T-helper 17 cell (primary cell): Measurements from ENCODE around the gene AFF3. TPM values are rescaled to one million over a fixed set of nuclear protein-coding genes. Genes with fewer than 3 reads are reported as not detected.

Source experiments
- ATAC-seq: fragments of 150-1000 bp; cut with Tn5 transposase; 2 replicates; pipeline ENCODE4 v1.10.0; 2021; ENCODE audit warnings: mild to moderate bottlenecking, moderate library complexity
- DNase-seq, 3 donors: peaks; one replicate each; pipeline versions ENCODE4 v3.0.0 to v3.0.0-alpha.2; 2020 to 2021
- H3K9me3 ChIP-seq: one replicate; pipeline ENCODE4 v1.7.0; 2013; ENCODE audit warnings: low read length, mild to moderate bottlenecking; ENCODE audit not compliant: control insufficient read depth, poor library complexity, severe bottlenecking
- H3K27ac Mint-ChIP-seq: one replicate; pipeline ENCODE4 v1.8.0; 2022; ENCODE audit warnings: mild to moderate bottlenecking, moderate library complexity, mixed read lengths
- H3K27me3 Mint-ChIP-seq: one replicate; pipeline ENCODE4 v1.8.0; 2022; ENCODE audit warnings: mixed read lengths
- H3K36me3 Mint-ChIP-seq: one replicate; pipeline ENCODE4 v1.8.0; 2022; ENCODE audit warnings: low read depth, mixed read lengths
- H3K4me1 Mint-ChIP-seq: one replicate; pipeline ENCODE4 v1.8.0; 2022; ENCODE audit warnings: mild to moderate bottlenecking, mixed read lengths
- H3K4me3 Mint-ChIP-seq: one replicate; pipeline ENCODE4 v1.8.0; 2022; ENCODE audit warnings: mild to moderate bottlenecking, moderate library complexity, mixed read lengths
- total RNA-seq, 4 donors: library from RNA in 2 of 4; stranded (reverse) in 2 of 4; gene quantifications; one replicate each; pipeline ENCODE4 v1.2.3 and lab custom pipeline; 2022 to 2026

Gene AFF3
- total RNA-seq, 2 donors from 2014 or later = 6.5 to 14.4 TPM

DNA sequence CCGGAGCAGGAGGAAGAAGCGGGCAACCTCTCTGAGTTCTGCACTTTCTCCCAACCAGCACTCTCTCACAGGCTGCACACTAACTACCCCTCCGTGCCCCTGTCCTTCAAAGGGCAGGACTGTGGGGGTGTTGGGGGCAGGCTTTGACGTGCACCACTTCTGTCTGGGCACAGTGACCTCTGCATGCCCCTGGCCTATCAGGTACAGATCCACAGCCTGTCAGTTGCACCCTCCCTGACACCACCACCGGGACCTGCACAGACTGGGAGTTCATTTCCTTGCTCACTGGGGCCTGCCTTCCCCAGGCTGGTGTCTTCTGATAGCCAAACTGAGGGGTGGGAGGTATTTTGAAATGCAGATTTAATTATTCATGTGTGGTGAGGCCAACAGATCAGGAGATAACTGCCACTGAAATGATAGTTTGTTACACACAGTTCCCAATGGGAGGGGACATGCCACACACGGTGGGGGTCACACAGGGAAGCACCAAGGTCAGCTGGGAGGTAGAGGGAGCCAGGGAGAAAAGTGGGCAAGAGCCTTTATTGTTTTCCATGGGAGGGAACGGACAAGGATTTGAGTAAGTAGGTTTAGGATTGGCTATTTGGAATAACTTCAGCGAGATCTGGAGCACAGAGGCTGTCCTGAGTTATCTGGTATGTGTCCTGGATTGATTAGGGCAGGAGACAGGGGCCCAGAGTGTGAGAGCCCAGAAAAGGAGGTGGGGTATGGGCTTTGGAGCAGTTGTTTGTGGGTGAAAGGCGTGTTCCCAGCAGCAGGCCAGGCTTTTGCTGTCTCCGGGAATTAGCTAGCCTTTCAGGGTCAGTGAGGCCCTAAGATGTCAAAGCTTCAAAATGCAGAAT, 251.6 kb downstream of the AFF3 start:
- no peaks in the 10 kb centered on the region for H3K36me3 Mint-ChIP-seq
- H3K27ac Mint-ChIP-seq = no peak overlapping the region
- H3K9me3 ChIP-seq = no peaks in the 10 kb centered on the region
- H3K4me3 Mint-ChIP-seq = no peak overlapping the region
- no peak for ATAC-seq
- no peaks in the 10 kb centered on the region for H3K4me1 Mint-ChIP-seq
- DNase-seq = no peak
- no peaks in the 10 kb centered on the region for H3K27me3 Mint-ChIP-seq

DNA sequence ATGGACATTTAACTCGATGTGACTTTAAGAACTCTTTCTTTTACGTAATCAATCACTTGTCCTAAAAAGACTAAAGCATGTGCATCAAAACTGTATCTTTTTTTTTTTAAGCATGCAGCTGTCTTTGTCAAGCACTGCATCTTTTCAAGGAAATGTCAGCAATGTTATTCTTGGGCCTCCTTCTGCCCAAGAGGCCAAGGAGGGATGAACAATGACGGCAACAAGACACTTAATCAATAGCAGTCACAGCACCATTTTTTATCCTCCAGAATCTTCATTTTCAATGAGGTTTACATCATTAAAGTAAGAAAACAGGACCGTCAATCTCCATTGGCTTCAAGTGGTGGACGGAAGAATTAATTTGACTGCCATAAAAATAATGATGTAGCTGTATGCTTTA, 253.8 kb downstream of the AFF3 start:
- no peak for DNase-seq
- H3K9me3 ChIP-seq = no peaks in the 10 kb centered on the region
- H3K27me3 Mint-ChIP-seq = peaks cover under 1% of the 10 kb centered on the region
- H3K4me1 Mint-ChIP-seq = no peaks in the 10 kb centered on the region
- no peak overlapping the region for H3K27ac Mint-ChIP-seq
- ATAC-seq = no peak
- H3K36me3 Mint-ChIP-seq = no peaks in the 10 kb centered on the region
- no peak overlapping the region for H3K4me3 Mint-ChIP-seq

DNA sequence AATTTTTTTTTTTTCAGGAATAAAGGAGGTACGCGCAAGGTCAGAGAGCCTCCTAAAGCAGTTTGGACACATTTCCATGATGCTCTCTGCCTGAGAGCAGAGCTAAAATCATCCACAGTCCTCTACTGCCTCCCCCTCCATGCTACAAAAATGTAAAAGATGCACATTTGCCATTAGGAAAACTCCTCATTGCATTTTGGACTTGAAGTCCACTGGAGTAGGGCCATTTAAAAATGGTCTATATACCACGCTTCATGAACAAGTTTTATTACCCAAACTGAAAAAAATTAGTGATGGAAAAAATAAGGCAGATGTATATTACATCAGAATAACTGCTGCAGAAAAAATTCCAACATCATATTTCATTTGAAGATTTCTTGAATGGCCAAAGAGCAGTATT, 256.0 kb downstream of the AFF3 start:
- no peaks in the 10 kb centered on the region for H3K4me1 Mint-ChIP-seq
- no peak overlapping the region for H3K27ac Mint-ChIP-seq
- no peaks in the 10 kb centered on the region for H3K9me3 ChIP-seq
- no peak for DNase-seq
- no peak overlapping the region for H3K4me3 Mint-ChIP-seq
- no peak for ATAC-seq
- H3K27me3 Mint-ChIP-seq = peaks cover 4% of the 10 kb centered on the region
- no peaks in the 10 kb centered on the region for H3K36me3 Mint-ChIP-seq

DNA sequence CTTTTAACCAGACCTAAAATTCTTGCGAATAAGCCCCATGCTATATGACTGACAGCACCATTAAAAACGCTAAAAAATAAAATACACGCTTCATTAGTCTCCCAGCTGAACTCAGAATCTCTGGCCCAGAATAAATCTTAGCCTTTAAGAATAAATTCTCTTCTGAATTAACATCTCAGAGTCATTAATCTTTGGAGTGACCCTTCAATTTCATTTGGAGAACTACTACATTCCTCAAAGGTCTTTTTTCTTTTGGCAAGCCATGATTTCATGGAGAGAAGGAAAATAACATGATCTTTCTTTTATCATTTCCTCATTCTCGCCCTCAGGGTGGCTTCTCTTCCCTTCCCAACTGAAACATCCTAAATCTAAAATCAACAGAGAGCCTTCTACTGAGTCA, 259.0 kb downstream of the AFF3 start:
- no peak for DNase-seq
- no peak overlapping the region for H3K27ac Mint-ChIP-seq
- H3K4me3 Mint-ChIP-seq = no peak overlapping the region

DNA sequence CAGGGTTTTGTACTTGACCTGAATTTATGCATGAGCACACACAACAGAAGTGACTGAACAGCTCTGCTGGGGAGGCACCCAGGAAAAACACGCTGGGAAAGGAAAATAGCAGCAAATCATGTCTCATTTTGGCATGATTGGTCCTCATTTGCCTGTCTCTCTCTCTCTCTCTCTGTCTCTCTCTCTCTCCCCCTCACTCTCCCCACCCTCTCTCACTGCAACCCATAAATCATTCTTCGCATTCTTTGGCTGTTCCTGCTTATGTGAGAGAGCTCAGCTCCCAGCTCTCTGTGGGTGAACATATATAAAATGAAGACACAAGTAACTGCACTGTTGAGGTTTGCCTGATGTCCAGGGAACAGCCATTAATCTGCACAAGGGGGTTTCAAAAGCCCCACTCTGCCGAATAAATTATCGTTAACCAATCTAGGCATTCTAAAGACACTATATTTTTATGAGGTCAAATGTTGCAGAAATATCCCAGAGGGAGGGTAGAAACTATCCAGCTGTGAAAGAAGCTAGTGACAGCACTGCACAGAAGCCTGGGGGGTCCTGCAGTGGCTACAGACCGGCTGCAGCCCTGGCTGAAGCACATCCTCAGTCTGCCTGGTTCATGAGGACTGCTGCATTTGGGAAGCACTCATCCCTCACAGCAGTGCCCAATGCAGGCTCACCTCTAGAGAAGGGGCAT, 260.3 kb downstream of the AFF3 start:
- no peaks in the 10 kb centered on the region for H3K4me1 Mint-ChIP-seq
- no peaks in the 10 kb centered on the region for H3K36me3 Mint-ChIP-seq
- no peaks in the 10 kb centered on the region for H3K9me3 ChIP-seq
- DNase-seq (no peak), ATAC-seq (no peak)
- peaks cover 10% of the 10 kb centered on the region for H3K27me3 Mint-ChIP-seq
- H3K4me3 Mint-ChIP-seq = no peak overlapping the region
- H3K27ac Mint-ChIP-seq = no peak overlapping the region

More for the DNA sequence above, 259.0 kb downstream of the AFF3 start:
- no peak for ATAC-seq
- Mint-ChIP-seq H3K36me3 (no peaks in the 10 kb centered on the region), H3K27me3 (peaks cover 10% of the 10 kb centered on the region), H3K4me1 (no peaks in the 10 kb centered on the region)
- H3K9me3 ChIP-seq = no peaks in the 10 kb centered on the region

DNA sequence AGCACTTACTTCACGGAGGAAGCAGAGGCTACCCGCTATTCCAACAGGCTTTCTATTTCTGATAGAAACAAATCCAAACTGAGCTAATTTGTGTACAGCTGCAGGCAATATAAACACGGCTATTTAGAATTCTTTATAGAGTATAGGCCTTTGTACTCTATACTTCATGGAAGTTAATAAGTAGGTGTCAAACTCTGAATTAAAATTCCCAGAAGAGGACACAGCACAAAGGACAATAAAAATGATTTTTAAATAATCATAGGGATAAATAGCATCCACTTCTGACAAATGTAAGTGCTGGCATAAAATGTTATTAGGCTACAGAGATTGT, 261.5 kb downstream of the AFF3 start:
- DNase-seq = no peak
- Mint-ChIP-seq H3K4me3 (no peak overlapping the region), H3K27me3 (peaks cover 10% of the 10 kb centered on the region), H3K36me3 (no peaks in the 10 kb centered on the region), H3K4me1 (no peaks in the 10 kb centered on the region), H3K27ac (no peak overlapping the region)
- no peaks in the 10 kb centered on the region for H3K9me3 ChIP-seq
- ATAC-seq = no peak

DNA sequence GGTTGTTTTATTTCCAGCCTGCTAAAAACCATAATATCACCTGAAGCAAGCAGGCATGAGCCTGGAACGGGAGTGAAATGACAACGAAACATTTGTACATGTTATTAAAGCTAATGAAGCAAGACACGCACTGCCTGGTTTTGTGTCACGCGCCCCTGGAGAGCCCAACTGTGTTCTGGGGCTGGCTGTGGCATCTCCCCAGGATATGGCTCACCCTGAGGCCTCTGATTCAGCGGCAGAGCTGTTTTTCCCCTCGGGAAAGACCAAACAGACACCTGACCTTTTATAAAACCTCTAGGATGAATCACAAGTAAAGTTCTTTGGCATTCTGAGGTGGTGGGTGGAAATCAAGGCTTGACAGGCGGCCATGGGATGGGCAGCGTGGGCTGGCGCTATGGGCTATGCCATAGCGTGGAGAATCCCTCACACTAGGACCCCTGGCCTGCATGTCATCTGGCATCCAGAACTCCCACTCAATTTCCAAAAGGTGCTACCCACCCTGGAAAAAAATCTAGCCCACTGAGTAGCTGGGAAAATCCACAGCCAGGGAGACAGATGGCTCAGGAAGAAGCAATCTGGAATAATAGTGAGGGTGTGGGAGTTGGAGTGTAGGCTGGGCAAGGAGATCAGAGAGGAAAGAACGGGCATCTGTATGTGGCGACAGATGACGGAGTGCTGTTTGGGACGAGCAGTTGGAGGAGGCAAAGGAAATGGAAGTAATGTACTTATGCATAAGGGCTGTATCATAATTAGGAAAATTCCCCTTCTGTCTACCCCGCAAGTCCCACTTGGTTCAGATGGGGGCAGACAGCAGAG, 262.0 kb downstream of the AFF3 start:
- ATAC-seq = no peak
- Mint-ChIP-seq H3K36me3 (no peaks in the 10 kb centered on the region), H3K27ac (no peak overlapping the region), H3K4me3 (no peak overlapping the region), H3K27me3 (peaks cover 10% of the 10 kb centered on the region), H3K4me1 (no peaks in the 10 kb centered on the region)
- DNase-seq = no peak
- no peaks in the 10 kb centered on the region for H3K9me3 ChIP-seq

DNA sequence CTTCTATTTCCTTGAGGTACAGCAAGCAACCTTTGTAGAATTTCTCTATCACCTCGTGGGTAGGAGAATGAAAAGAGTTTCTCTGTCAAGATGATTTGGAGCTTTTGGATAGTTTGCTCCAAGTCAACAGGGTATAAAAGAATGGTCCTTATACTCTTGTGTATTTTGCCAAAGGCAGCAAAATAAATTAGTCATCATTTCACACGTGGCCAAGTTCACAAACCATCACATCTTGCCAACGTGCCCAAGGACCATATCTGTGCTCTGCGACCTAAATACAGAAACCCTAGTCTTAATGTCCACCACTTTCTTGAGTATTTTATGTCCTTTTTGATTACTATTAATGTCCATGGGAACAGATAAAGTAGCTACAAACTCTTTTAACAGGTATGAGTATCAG, 262.9 kb downstream of the AFF3 start:
- no peak for DNase-seq
- no peak for ATAC-seq
- no peaks in the 10 kb centered on the region for H3K9me3 ChIP-seq
- Mint-ChIP-seq H3K27me3 (peaks cover 10% of the 10 kb centered on the region), H3K4me1 (no peaks in the 10 kb centered on the region), H3K27ac (no peak overlapping the region), H3K36me3 (no peaks in the 10 kb centered on the region), H3K4me3 (no peak overlapping the region)

DNA sequence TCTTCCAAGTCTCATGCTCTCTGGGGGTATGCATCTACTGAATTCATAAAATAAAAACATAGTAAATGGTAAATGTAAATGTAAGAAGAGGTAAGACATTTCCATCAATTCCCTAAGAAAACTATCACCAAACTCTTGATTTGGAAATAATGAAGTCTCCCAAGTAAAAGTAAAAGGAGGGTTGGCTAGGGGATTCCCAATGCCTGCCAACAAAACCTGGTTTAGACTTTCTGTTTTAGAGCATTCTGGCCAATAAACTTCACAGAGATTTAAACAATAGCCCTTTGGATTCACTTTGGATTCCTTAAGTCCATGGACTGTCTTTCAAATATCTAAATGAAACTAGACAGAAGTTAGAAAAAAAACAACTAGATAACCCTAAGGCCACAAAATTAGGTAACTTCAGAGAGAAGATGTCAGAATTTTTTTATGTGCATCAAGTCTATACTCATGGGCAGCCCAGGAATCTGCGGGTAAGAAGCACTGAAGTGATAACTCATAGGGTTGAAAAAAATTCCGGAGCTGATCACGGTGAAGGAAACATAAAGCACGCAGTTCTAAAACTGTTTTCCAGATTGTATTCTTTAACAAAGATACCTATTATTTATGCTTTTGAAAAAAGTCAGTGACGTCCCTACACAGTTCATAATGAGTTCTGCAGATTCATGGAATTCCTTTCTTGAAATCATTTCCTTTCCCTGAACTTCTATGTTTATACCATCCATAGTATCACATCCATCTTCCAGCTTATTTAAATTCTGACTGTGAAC, 263.6 kb downstream of the AFF3 start:
- H3K9me3 ChIP-seq = no peaks in the 10 kb centered on the region
- peaks cover 10% of the 10 kb centered on the region for H3K27me3 Mint-ChIP-seq

DNA sequence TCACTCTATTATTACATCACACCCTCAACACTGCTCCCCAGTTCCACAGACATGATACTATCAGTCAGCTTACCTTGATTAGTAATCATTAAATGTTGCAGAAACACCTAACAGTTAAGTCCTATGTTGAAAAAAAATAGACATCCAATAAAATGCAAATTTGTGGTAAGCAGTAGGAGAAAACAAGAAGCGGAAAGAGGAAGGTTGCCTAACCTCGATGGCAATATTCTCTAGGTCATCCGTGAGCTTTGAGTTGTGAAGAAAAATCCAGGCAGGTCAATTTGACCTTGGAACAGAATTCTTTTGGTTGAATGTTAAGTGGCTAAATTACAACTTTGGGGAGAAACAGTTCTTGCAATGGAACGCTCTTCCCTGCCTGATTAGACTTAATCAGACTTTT, 264.4 kb downstream of the AFF3 start:
- Mint-ChIP-seq H3K4me1 (no peaks in the 10 kb centered on the region), H3K36me3 (no peaks in the 10 kb centered on the region), H3K27ac (no peak overlapping the region), H3K27me3 (peaks cover 5% of the 10 kb centered on the region), H3K4me3 (no peak overlapping the region)
- ATAC-seq (no peak), DNase-seq (no peak)
- H3K9me3 ChIP-seq = no peaks in the 10 kb centered on the region

More for the DNA sequence above, 263.6 kb downstream of the AFF3 start:
- Mint-ChIP-seq H3K36me3 (no peaks in the 10 kb centered on the region), H3K27ac (no peak overlapping the region), H3K4me3 (no peak overlapping the region), H3K4me1 (no peaks in the 10 kb centered on the region)
- ATAC-seq = no peak
- DNase-seq = no peak

DNA sequence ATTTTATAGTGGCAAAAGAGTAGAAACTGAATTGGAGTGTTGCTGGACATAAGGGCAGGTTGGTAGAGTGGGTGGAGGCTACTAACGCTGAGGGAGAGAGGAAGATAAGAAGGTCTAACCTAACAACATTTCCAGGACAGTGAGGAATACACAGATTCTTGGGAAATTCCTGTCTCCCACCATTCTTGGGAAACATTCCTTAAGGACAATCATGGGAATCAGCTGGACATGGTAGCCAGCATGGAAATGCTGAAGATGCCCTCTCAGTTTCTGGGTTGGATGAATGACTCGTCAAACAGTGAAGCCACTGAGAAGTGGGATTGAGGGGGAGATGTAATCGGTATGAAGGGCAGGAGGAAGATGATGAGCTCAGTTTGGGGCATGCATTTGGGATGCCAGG, 265.4 kb downstream of the AFF3 start:
- no peaks in the 10 kb centered on the region for H3K9me3 ChIP-seq
- Mint-ChIP-seq H3K4me3 (no peak overlapping the region), H3K27ac (no peak overlapping the region), H3K36me3 (no peaks in the 10 kb centered on the region), H3K4me1 (no peaks in the 10 kb centered on the region), H3K27me3 (peaks cover 5% of the 10 kb centered on the region)
- ATAC-seq = no peak
- no peak for DNase-seq

DNA sequence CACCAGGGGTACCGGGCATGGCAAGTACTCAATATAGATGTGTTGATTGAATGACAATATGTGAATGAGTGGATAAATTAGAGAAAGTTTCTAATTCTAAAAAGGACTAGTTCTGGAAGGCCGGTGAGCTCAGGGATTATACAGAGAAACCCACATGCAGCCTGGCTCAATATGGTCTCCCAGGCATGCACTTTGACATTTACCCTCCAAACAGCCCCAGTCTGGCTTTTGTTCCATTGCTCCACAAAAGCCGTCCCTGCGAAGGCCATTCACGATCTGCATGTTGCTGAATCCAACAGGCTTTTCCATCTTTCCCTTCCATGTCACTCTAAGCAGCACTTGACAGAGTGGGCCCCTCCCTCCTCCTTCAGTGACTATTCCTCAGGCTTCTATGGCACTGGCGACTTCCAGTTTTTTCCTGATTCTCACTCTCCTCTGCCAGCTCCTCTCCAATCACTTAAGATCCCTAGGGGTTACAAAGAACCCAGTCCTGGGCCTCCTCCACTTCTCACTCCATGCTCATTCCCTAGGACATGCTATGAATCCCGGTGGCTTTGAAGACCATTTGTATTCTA, 266.7 kb downstream of the AFF3 start:
- H3K4me3 Mint-ChIP-seq = no peak overlapping the region
- H3K36me3 Mint-ChIP-seq = no peaks in the 10 kb centered on the region
- ATAC-seq (no peak), DNase-seq (no peak)
- H3K9me3 ChIP-seq = no peaks in the 10 kb centered on the region
- peaks cover 5% of the 10 kb centered on the region for H3K27me3 Mint-ChIP-seq
- H3K4me1 Mint-ChIP-seq = no peaks in the 10 kb centered on the region
- no peak overlapping the region for H3K27ac Mint-ChIP-seq
